ENCODE results near the gene SRPK3. TPM values are rescaled to one million over a fixed set of nuclear protein-coding genes. Genes with fewer than 3 reads are reported as not detected.

Gene SRPK3
- not detected in 2 replicates for total RNA-seq
- long read RNA-seq, result 0 reads

- no peaks in the 10 kb centered on the region for H3K9me3 Mint-ChIP-seq (ENCODE audit: unreplicated experiment)
- H3K27me3 Mint-ChIP-seq (ENCODE audit: unreplicated experiment), result no peaks in the 10 kb centered on the region
- no peak within 1 kb of the TSS for H3K4me3 Mint-ChIP-seq (ENCODE audit: unreplicated experiment)
- no peak for DNase-seq (ENCODE audit: extremely low spot score, unreplicated experiment)
- H3K36me3 Mint-ChIP-seq (ENCODE audit: unreplicated experiment), result no peaks in the 10 kb centered on the region
- TF ChIP-seq CTCF (IDR thresholded peaks at IDR 0.05), result no peak
- no peak within 1 kb of the TSS for H3K27ac Mint-ChIP-seq (ENCODE audit: unreplicated experiment)
- H3K4me1 Mint-ChIP-seq (ENCODE audit: unreplicated experiment), result peaks cover 4% of the 10 kb centered on the region
Measured at GRCh38 chrX:153780678-153781427, at the start of gene SRPK3. Gene SRPK3 (plus strand): TSS chrX:153781041. CDS start chrX:153781087, 46 bp downstream.

GRCh38 chrX:153731117-153731844, 49.6 kb upstream of the SRPK3 start:
- H3K27me3 Mint-ChIP-seq (ENCODE audit: unreplicated experiment), result no peaks in the 10 kb centered on the region
- TF ChIP-seq CTCF (IDR thresholded peaks at IDR 0.05), result no peak
- H3K27ac Mint-ChIP-seq (ENCODE audit: unreplicated experiment), result no peak overlapping the region
- no peak overlapping the region for H3K4me3 Mint-ChIP-seq (ENCODE audit: unreplicated experiment)
- no peak for DNase-seq (ENCODE audit: extremely low spot score, unreplicated experiment)
- peaks cover 12% of the 10 kb centered on the region for H3K9me3 Mint-ChIP-seq (ENCODE audit: unreplicated experiment)
- H3K36me3 Mint-ChIP-seq (ENCODE audit: unreplicated experiment), result peaks cover 14% of the 10 kb centered on the region
- peaks cover 17% of the 10 kb centered on the region for H3K4me1 Mint-ChIP-seq (ENCODE audit: unreplicated experiment)

- H3K36me3 Mint-ChIP-seq (ENCODE audit: unreplicated experiment), result peaks cover 18% of the 10 kb centered on the region
- H3K4me3 Mint-ChIP-seq (ENCODE audit: unreplicated experiment), result no peak overlapping the region
- no peak for DNase-seq (ENCODE audit: extremely low spot score, unreplicated experiment)
- peaks cover 12% of the 10 kb centered on the region for H3K9me3 Mint-ChIP-seq (ENCODE audit: unreplicated experiment)
- peaks cover 16% of the 10 kb centered on the region for H3K4me1 Mint-ChIP-seq (ENCODE audit: unreplicated experiment)
- no peaks in the 10 kb centered on the region for H3K27me3 Mint-ChIP-seq (ENCODE audit: unreplicated experiment)
- no peak for TF ChIP-seq CTCF (IDR thresholded peaks at IDR 0.05)
- H3K27ac Mint-ChIP-seq (ENCODE audit: unreplicated experiment), result no peak overlapping the region
Measured at GRCh38 chrX:153731845-153732215, 49.0 kb upstream of the SRPK3 start.

- DNase-seq (ENCODE audit: extremely low spot score, unreplicated experiment), result no peak
- Mint-ChIP-seq H3K9me3 (ENCODE audit: unreplicated experiment) (peaks cover 12% of the 10 kb centered on the region), H3K27me3 (ENCODE audit: unreplicated experiment) (no peaks in the 10 kb centered on the region), H3K27ac (ENCODE audit: unreplicated experiment) (no peak overlapping the region), H3K4me1 (ENCODE audit: unreplicated experiment) (peaks cover 11% of the 10 kb centered on the region), H3K36me3 (ENCODE audit: unreplicated experiment) (peaks cover 18% of the 10 kb centered on the region), H3K4me3 (ENCODE audit: unreplicated experiment) (no peak overlapping the region)
- no peak for TF ChIP-seq CTCF (IDR thresholded peaks at IDR 0.05)
Measured at GRCh38 chrX:153732401-153732800, 48.4 kb upstream of the SRPK3 start.

- H3K4me1 Mint-ChIP-seq (ENCODE audit: unreplicated experiment), result peaks cover 4% of the 10 kb centered on the region
- TF ChIP-seq CTCF (IDR thresholded peaks at IDR 0.05), result no peak
- no peaks in the 10 kb centered on the region for H3K27me3 Mint-ChIP-seq (ENCODE audit: unreplicated experiment)
- H3K36me3 Mint-ChIP-seq (ENCODE audit: unreplicated experiment), result peaks cover 18% of the 10 kb centered on the region
- no peak overlapping the region for H3K27ac Mint-ChIP-seq (ENCODE audit: unreplicated experiment)
- DNase-seq (ENCODE audit: extremely low spot score, unreplicated experiment), result no peak
- H3K9me3 Mint-ChIP-seq (ENCODE audit: unreplicated experiment), result peaks cover 12% of the 10 kb centered on the region
- H3K4me3 Mint-ChIP-seq (ENCODE audit: unreplicated experiment), result no peak overlapping the region
Measured at GRCh38 chrX:153733651-153734240, 47.1 kb upstream of the SRPK3 start.

Data from osteocyte (in vitro differentiated cells).